HEK293 (cell line): ENCODE data around the gene LAMC3.

Experiments used
- CTCF ChIA-PET: fragments of 350-600 bp; formaldehyde crosslinking; extraction: SDS; loops from one replicate; lab custom pipeline; 2021; ENCODE audit warnings: antibody characterized with exemption; lab: Yijun Ruan, JAX
- POLR2A ChIA-PET: fragments of 300-600 bp; formaldehyde crosslinking; extraction: SDS; loops from one replicate; lab custom pipeline; 2020; ENCODE audit warnings: antibody characterized with exemption, inconsistent platforms; lab: Yijun Ruan, JAX
- H3K27ac ChIP-seq: fragments of 200-500 bp; sonication (Bioruptor generic); 2 replicates; pipeline ENCODE4 v1.5.1; 2014; ENCODE audit warnings: low read depth, low read length, control low read depth, inconsistent platforms; ENCODE audit errors: extremely low read depth
- H3K36me3 ChIP-seq, 2 experiments: fragments of 200-500 bp in 1 of 2; sonication (Bioruptor generic) in 1 of 2; 1 replicate in 1 of 2; 2 replicates in 1 of 2; pipeline ENCODE4 v1.5.1; 2014 to 2017; ENCODE audit warnings: inconsistent platforms in 2 of 2, low read length in 2 of 2; ENCODE audit not compliant: control insufficient read depth in 2 of 2, insufficient read depth in 1 of 2
- H3K4me1 ChIP-seq: fragments of 200-500 bp; sonication (Bioruptor generic); 2 replicates; pipeline ENCODE4 v1.5.1; 2014; ENCODE audit warnings: mild to moderate bottlenecking, low read length, inconsistent platforms; ENCODE audit not compliant: control insufficient read depth, insufficient read depth
- H3K4me3 ChIP-seq: 2 replicates; pipeline ENCODE4 v1.5.1; 2011; ENCODE audit warnings: low read depth, mild to moderate bottlenecking, control low read depth, low read length, moderate library complexity
- H3K9me3 ChIP-seq: fragments of 200-500 bp; sonication (Bioruptor generic); 2 replicates; pipeline ENCODE4 v1.5.1; 2014; ENCODE audit warnings: low read depth, low read length, inconsistent platforms; ENCODE audit not compliant: control insufficient read depth, insufficient read depth
- GLI4 ChIP-seq: fragments of 450-650 bp; formaldehyde crosslinking; IDR thresholded peaks from 2 replicates; pipeline ENCODE4 v1.5.1; 2016; ENCODE audit warnings: missing biosample characterization, missing genetic modification characterization
- SP2 ChIP-seq: fragments of 450-650 bp; formaldehyde crosslinking; IDR thresholded peaks from 2 replicates; pipeline ENCODE4 v1.5.1; 2016; ENCODE audit warnings: missing biosample characterization, missing genetic modification characterization
- ZBTB11 ChIP-seq: fragments of 450-650 bp; formaldehyde crosslinking; conservative IDR thresholded peaks from 2 replicates; pipeline ENCODE4 v1.5.1; 2016; ENCODE audit warnings: low read depth, missing biosample characterization, missing genetic modification characterization
- ZNF157 ChIP-seq: fragments of 450-650 bp; formaldehyde crosslinking; IDR thresholded peaks from 2 replicates; pipeline ENCODE4 v1.5.1; 2016; ENCODE audit warnings: missing biosample characterization, missing genetic modification characterization
- ZNF202 ChIP-seq: fragments of 450-650 bp; formaldehyde crosslinking; IDR thresholded peaks from 2 replicates; pipeline ENCODE4 v1.5.1; 2016; ENCODE audit warnings: missing biosample characterization, missing genetic modification characterization, borderline replicate concordance
- ZNF239 ChIP-seq: fragments of 450-650 bp; formaldehyde crosslinking; IDR thresholded peaks from 2 replicates; pipeline ENCODE4 v1.5.1; 2016; ENCODE audit warnings: missing biosample characterization, missing genetic modification characterization
- ZNF266 ChIP-seq: fragments of 450-650 bp; formaldehyde crosslinking; IDR thresholded peaks from 2 replicates; pipeline ENCODE4 v1.5.1; 2016; ENCODE audit warnings: missing biosample characterization, missing genetic modification characterization, low read depth
- ZNF311 ChIP-seq: fragments of 450-650 bp; formaldehyde crosslinking; IDR thresholded peaks from 2 replicates; pipeline ENCODE4 v1.5.1; 2017; ENCODE audit warnings: missing biosample characterization, missing genetic modification characterization, borderline replicate concordance
- ZNF48 ChIP-seq: fragments of 450-650 bp; formaldehyde crosslinking; IDR thresholded peaks from 2 replicates; pipeline ENCODE4 v1.5.1; 2016; ENCODE audit warnings: missing biosample characterization, missing genetic modification characterization
- ZNF621 ChIP-seq: fragments of 450-650 bp; formaldehyde crosslinking; IDR thresholded peaks from 2 replicates; pipeline ENCODE4 v1.5.1; 2017; ENCODE audit warnings: missing biosample characterization, missing genetic modification characterization
- ZNF692 ChIP-seq: fragments of 450-650 bp; formaldehyde crosslinking; IDR thresholded peaks from 2 replicates; pipeline ENCODE4 v1.5.1; 2016; ENCODE audit warnings: missing biosample characterization, missing genetic modification characterization
- ZNF768 ChIP-seq: fragments of 450-650 bp; formaldehyde crosslinking; IDR thresholded peaks from 2 replicates; pipeline ENCODE4 v1.5.1; 2018; ENCODE audit warnings: missing biosample characterization, mild to moderate bottlenecking, missing genetic modification characterization
- ZNF837 ChIP-seq: fragments of 450-650 bp; formaldehyde crosslinking; IDR thresholded peaks from 2 replicates; pipeline ENCODE4 v1.5.1; 2016; ENCODE audit warnings: missing biosample characterization, missing genetic modification characterization
- TF ChIP-seq, protein P1 (sequence below): fragments of 450-650 bp; formaldehyde crosslinking; IDR thresholded peaks from 2 replicates; pipeline ENCODE4 v1.5.1; 2016; ENCODE audit warnings: missing biosample characterization, missing genetic modification characterization
- TF ChIP-seq, protein P2 (sequence below): fragments of 450-650 bp; formaldehyde crosslinking; IDR thresholded peaks from 2 replicates; pipeline ENCODE4 v1.5.1; 2016; ENCODE audit warnings: missing biosample characterization, missing genetic modification characterization, low read depth

The LAMC3 gene

GRCh38 chr9:130972277-130972956, 36.6 kb upstream of the LAMC3 start:
- Histone ChIP-seq H3K9me3 (no peaks in the 10 kb centered on the region), H3K36me3 (no peaks in the 10 kb centered on the region), H3K4me3 (no peak overlapping the region), H3K27ac (no peak overlapping the region), H3K4me1 (no peaks in the 10 kb centered on the region)
- ChIA-PET CTCF (interaction anchor here (0.6 to 3.3 kb wide), 3 partner anchors 26 to 473 kb away, joined by 3 to 19 read pairs (median 5); no protein-coding TSS in a partner anchor), POLR2A (no interaction called here)
- TF ChIP-seq ZNF266 (tag by site-specific recombination) (peak; percentile 7; the same call in 1 of the 2 replicates), SP2 (tag by site-specific recombination) (0 out of 2 replicates have a peak, but pooled peaks have one; percentile 11), GLI4 (tag by site-specific recombination) (no peak), ZNF768 (tag by site-specific recombination) (peak; percentile 14; the same call in 1 of the 2 replicates), ZNF202 (peak; percentile 93; the same call in 1 of the 2 replicates), ZNF311 (0 out of 2 replicates have a peak, but pooled peaks have one; percentile 43), ZNF157 (no peak), ZNF692 (tag by site-specific recombination) (no peak), ZNF239 (tag by site-specific recombination) (0 out of 2 replicates have a peak, but pooled peaks have one; percentile 35), ZNF837 (tag by site-specific recombination) (no peak), ZNF48 (tag by site-specific recombination) (0 out of 2 replicates have a peak, but pooled peaks have one; percentile 60), ZBTB11 (tag by site-specific recombination) (no peak), ZNF621 (tag by site-specific recombination) (no peak)
- TF ChIP-seq, protein P1, sequence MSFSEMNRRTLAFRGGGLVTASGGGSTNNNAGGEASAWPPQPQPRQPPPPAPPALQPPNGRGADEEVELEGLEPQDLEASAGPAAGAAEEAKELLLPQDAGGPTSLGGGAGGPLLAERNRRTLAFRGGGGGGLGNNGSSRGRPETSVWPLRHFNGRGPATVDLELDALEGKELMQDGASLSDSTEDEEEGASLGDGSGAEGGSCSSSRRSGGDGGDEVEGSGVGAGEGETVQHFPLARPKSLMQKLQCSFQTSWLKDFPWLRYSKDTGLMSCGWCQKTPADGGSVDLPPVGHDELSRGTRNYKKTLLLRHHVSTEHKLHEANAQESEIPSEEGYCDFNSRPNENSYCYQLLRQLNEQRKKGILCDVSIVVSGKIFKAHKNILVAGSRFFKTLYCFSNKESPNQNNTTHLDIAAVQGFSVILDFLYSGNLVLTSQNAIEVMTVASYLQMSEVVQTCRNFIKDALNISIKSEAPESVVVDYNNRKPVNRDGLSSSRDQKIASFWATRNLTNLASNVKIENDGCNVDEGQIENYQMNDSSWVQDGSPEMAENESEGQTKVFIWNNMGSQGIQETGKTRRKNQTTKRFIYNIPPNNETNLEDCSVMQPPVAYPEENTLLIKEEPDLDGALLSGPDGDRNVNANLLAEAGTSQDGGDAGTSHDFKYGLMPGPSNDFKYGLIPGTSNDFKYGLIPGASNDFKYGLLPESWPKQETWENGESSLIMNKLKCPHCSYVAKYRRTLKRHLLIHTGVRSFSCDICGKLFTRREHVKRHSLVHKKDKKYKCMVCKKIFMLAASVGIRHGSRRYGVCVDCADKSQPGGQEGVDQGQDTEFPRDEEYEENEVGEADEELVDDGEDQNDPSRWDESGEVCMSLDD, result no peak
- TF ChIP-seq, protein P2, sequence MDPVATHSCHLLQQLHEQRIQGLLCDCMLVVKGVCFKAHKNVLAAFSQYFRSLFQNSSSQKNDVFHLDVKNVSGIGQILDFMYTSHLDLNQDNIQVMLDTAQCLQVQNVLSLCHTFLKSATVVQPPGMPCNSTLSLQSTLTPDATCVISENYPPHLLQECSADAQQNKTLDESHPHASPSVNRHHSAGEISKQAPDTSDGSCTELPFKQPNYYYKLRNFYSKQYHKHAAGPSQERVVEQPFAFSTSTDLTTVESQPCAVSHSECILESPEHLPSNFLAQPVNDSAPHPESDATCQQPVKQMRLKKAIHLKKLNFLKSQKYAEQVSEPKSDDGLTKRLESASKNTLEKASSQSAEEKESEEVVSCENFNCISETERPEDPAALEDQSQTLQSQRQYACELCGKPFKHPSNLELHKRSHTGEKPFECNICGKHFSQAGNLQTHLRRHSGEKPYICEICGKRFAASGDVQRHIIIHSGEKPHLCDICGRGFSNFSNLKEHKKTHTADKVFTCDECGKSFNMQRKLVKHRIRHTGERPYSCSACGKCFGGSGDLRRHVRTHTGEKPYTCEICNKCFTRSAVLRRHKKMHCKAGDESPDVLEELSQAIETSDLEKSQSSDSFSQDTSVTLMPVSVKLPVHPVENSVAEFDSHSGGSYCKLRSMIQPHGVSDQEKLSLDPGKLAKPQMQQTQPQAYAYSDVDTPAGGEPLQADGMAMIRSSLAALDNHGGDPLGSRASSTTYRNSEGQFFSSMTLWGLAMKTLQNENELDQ (tag by site-specific recombination), result no peak
